Osteoblast (primary cell): Measurements from ENCODE around the gene BCL2L13. TPM values are rescaled to one million over a fixed set of nuclear protein-coding genes. Genes with fewer than 3 reads are reported as not detected.

Experiments
- DNase-seq: peaks from one replicate; pipeline ENCODE4 v3.0.0; 2011; ENCODE audit warnings: low spot score, mixed read lengths; ENCODE audit not compliant: insufficient read length; ENCODE audit errors: missing footprints
- H2AFZ ChIP-seq: 2 replicates; pipeline ENCODE4 v1.6.0; 2011; ENCODE audit warnings: mild to moderate bottlenecking, low read length
- H3K27ac ChIP-seq: 2 replicates; pipeline ENCODE4 v1.5.1; 2011; ENCODE audit warnings: mild to moderate bottlenecking, low read depth, low read length, moderate library complexity
- H3K27me3 ChIP-seq: 2 replicates; pipeline ENCODE4 v1.6.0; 2012; ENCODE audit warnings: mild to moderate bottlenecking, control low read depth, inconsistent platforms, low read length, moderate library complexity; ENCODE audit not compliant: insufficient read depth
- H3K36me3 ChIP-seq: 2 replicates; pipeline ENCODE4 v1.5.1; 2011; ENCODE audit warnings: mild to moderate bottlenecking, low read length, control low read depth, moderate library complexity; ENCODE audit not compliant: insufficient read depth
- H3K4me1 ChIP-seq: 2 replicates; pipeline ENCODE4 v1.5.1; 2011; ENCODE audit warnings: mild to moderate bottlenecking, low read length, control low read depth, moderate library complexity; ENCODE audit not compliant: insufficient read depth
- H3K4me2 ChIP-seq: 2 replicates; pipeline ENCODE4 v1.6.0; 2011; ENCODE audit warnings: mild to moderate bottlenecking, low read length; ENCODE audit not compliant: insufficient read depth
- H3K4me3 ChIP-seq: fragments of 200-600 bp; sonication (generic); 3 replicates; pipeline ENCODE4 v1.5.1; 2012; ENCODE audit warnings: mild to moderate bottlenecking, low read length, inconsistent platforms; ENCODE audit not compliant: insufficient read depth
- H3K79me2 ChIP-seq: 2 replicates; pipeline ENCODE4 v1.6.0; 2012; ENCODE audit warnings: mild to moderate bottlenecking, low read length, control low read depth, inconsistent platforms; ENCODE audit not compliant: insufficient read depth
- H3K9me3 ChIP-seq: 2 replicates; pipeline ENCODE4 v1.5.1; 2011; ENCODE audit warnings: low read depth, low read length, control low read depth
- H4K20me1 ChIP-seq: 2 replicates; pipeline ENCODE4 v1.6.0; 2012; ENCODE audit warnings: mild to moderate bottlenecking, low read length, control low read depth; ENCODE audit not compliant: insufficient read depth
- CTCF ChIP-seq: IDR thresholded peaks from 2 replicates; pipeline ENCODE4 v1.5.1; 2011; ENCODE audit warnings: mild to moderate bottlenecking, low read depth, low read length, moderate library complexity; ENCODE audit errors: extremely low read depth
- total RNA-seq: library from RNA; depleted of rRNA; stranded (reverse); fragments of >200 nt; gene quantifications from 2 replicates; pipeline ENCODE4 v1.2.3, GENCODE V29; 2012

BCL2L13 gene
- total RNA-seq, 1 donor = 86.5 TPM

DNA sequence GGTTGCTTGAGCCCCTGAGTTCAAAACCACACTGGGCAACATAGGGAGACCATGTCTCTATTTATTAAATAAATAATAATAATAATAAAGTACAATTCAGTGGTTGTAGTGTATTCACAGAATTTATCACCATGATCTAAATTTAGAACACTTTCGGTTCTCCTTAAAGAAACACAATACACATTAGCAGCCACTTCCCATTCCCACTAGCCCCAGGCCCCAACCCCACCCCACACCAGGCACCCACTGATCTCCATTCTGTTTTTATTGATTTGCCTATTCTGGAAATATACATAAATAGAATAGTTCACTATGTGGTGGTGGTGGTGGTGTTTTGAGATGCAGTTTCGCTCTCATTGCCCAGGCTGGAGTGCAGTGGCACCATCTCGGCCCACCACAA lies 45.7 kb downstream of the BCL2L13 start:
- no peaks in the 10 kb centered on the region for H3K9me3 ChIP-seq
- no peak overlapping the region for H2AFZ ChIP-seq
- no peak for DNase-seq

DNA sequence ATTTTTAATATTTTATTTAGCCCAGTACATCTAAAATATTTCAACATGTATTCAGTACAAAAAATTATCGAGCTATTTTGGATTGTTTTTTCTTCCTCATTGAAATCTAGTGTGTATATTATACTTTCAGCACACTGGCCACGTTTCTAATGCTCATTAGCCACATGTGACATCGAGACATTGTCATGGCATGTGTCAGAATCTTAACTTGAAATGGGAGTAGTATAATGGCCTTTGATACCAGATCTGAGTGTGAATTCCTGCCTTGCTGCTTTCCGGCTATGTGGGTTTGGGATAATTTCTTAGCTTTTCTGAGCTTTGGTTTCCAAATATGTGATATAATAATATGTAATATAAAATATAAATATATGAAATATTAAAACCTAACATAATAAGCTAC lies 54.3 kb downstream of the BCL2L13 start:
- Histone ChIP-seq H3K27me3 (no peaks in the 10 kb centered on the region), H4K20me1 (no peaks in the 10 kb centered on the region), H3K4me2 (no peak overlapping the region), H3K27ac (no peak overlapping the region), H3K4me3 (no peak overlapping the region), H3K9me3 (no peaks in the 10 kb centered on the region), H3K36me3 (peaks cover 5% of the 10 kb centered on the region), H3K4me1 (no peaks in the 10 kb centered on the region), H3K79me2 (peaks cover 11% of the 10 kb centered on the region), H2AFZ (no peak overlapping the region)
- no peak for TF ChIP-seq CTCF
- DNase-seq = no peak

More for the DNA sequence above, 45.7 kb downstream of the BCL2L13 start:
- Histone ChIP-seq H3K36me3 (peaks cover 6% of the 10 kb centered on the region), H3K79me2 (peaks cover 11% of the 10 kb centered on the region), H4K20me1 (no peaks in the 10 kb centered on the region), H3K4me2 (no peak overlapping the region), H3K27me3 (no peaks in the 10 kb centered on the region), H3K4me1 (no peaks in the 10 kb centered on the region), H3K27ac (no peak overlapping the region), H3K4me3 (no peak overlapping the region)
- TF ChIP-seq CTCF = no peak

DNA sequence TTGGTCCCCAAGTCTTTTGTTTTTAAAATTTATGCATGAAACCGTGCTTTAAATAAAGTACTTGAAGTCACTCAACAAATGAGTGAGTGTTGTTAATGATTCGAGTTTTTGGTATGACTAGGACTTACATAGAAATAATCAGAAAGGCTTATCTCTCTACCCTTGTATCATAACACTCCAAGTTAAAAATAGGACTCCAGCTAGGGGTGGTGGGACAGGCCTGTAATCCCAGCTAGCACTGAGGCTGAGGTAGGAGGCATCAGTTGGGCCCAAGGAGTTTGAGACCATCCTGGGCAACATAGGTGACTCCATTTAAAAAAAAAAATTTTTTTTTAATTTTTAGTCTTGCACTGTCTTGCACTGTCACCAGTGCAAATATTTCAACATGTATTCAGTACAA lies 55.6 kb downstream of the BCL2L13 start:
- H3K27me3 ChIP-seq = no peaks in the 10 kb centered on the region
- H3K4me1 ChIP-seq = no peaks in the 10 kb centered on the region
- peaks cover 12% of the 10 kb centered on the region for H3K79me2 ChIP-seq
- no peak for TF ChIP-seq CTCF
- H3K9me3 ChIP-seq = no peaks in the 10 kb centered on the region
- H3K36me3 ChIP-seq = peaks cover 5% of the 10 kb centered on the region
- no peak overlapping the region for H3K4me3 ChIP-seq
- no peak overlapping the region for H3K4me2 ChIP-seq
- no peak overlapping the region for H3K27ac ChIP-seq
- H2AFZ ChIP-seq = no peak overlapping the region
- DNase-seq = no peak
- H4K20me1 ChIP-seq = no peaks in the 10 kb centered on the region

DNA sequence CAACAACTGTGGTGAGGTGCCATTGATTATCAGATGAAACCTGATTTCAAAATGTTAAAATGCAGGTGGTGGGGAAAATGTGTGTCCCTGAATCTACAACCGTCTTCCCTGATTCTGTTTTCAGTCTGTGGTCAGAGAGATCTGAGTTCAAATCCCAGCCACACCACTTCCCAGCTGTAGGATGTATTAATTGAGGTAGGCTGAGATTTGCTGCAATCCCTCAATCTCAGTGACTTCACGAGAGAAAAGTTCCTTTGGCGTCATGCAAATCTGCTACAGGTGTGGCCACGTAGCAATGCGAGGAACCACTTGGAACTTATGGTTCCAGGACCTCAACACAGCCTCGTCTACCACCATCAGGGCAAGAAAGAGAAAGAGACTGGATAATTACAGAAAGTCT lies 56.2 kb downstream of the BCL2L13 start:
- Histone ChIP-seq H3K36me3 (peaks cover 5% of the 10 kb centered on the region), H3K79me2 (peaks cover 14% of the 10 kb centered on the region), H4K20me1 (no peaks in the 10 kb centered on the region), H3K4me2 (no peak overlapping the region), H3K4me1 (no peaks in the 10 kb centered on the region), H3K9me3 (no peaks in the 10 kb centered on the region), H2AFZ (no peak overlapping the region), H3K4me3 (no peak overlapping the region), H3K27ac (no peak overlapping the region), H3K27me3 (no peaks in the 10 kb centered on the region)
- no peak for TF ChIP-seq CTCF
- DNase-seq = no peak
